MM.1S (cell line): ENCODE measurements around the gene KCND2.

Experiments used
- DNase-seq: peaks from one replicate; pipeline ENCODE4 v3.0.0-alpha.2; 2015
- H2AFZ ChIP-seq: fragments of 300-600 bp; sonication (generic); 2 replicates; pipeline ENCODE4 v1.6.0; 2016; ENCODE audit warnings: antibody characterized with exemption, low read length
- H3F3A ChIP-seq: fragments of 300-600 bp; sonication (generic); 2 replicates; pipeline ENCODE4 v1.6.1; 2016; ENCODE audit warnings: mild to moderate bottlenecking, antibody characterized with exemption, low read length, moderate library complexity, mixed read lengths; ENCODE audit not compliant: insufficient read depth
- H3K27ac ChIP-seq: fragments of 300-600 bp; sonication (generic); 2 replicates; pipeline ENCODE4 v1.5.1; 2016; ENCODE audit warnings: mild to moderate bottlenecking, low read length
- H3K27me3 ChIP-seq: fragments of 300-600 bp; sonication (generic); replicated peaks from 2 replicates; pipeline ENCODE4 v1.6.0; 2016; ENCODE audit warnings: low read length; ENCODE audit not compliant: insufficient read depth
- H3K36me3 ChIP-seq: fragments of 300-600 bp; sonication (generic); replicated peaks from 2 replicates; pipeline ENCODE4 v1.6.1; 2016; ENCODE audit warnings: mild to moderate bottlenecking, low read length, mixed read lengths; ENCODE audit not compliant: insufficient read depth
- H3K4me1 ChIP-seq: fragments of 300-600 bp; sonication (generic); 2 replicates; pipeline ENCODE4 v1.6.1; 2016; ENCODE audit warnings: low read length, mixed read lengths
- H3K4me2 ChIP-seq: fragments of 300-600 bp; sonication (generic); 2 replicates; pipeline ENCODE4 v1.6.0; 2016; ENCODE audit warnings: low read depth, low read length
- H3K4me3 ChIP-seq: fragments of 300-600 bp; sonication (generic); 2 replicates; pipeline ENCODE4 v1.5.1; 2016; ENCODE audit warnings: low read length, mixed read lengths
- H3K79me2 ChIP-seq: fragments of 300-600 bp; sonication (generic); 2 replicates; pipeline ENCODE4 v1.6.1; 2016; ENCODE audit warnings: mixed run types, low read length, mixed read lengths
- H3K9ac ChIP-seq: fragments of 300-600 bp; sonication (generic); 2 replicates; pipeline ENCODE4 v1.6.1; 2016; ENCODE audit warnings: low read length, mixed read lengths
- H3K9me2 ChIP-seq: fragments of 300-600 bp; sonication (generic); replicated peaks from 2 replicates; pipeline ENCODE4 v1.6.1; 2016; ENCODE audit warnings: mild to moderate bottlenecking, low read length, mixed read lengths; ENCODE audit not compliant: insufficient read depth
- H3K9me3 ChIP-seq: fragments of 300-600 bp; sonication (generic); replicated peaks from 2 replicates; pipeline ENCODE4 v1.6.1; 2016; ENCODE audit warnings: mild to moderate bottlenecking, low read length, mixed read lengths; ENCODE audit not compliant: insufficient read depth
- H4K20me1 ChIP-seq: fragments of 300-600 bp; sonication (generic); 2 replicates; pipeline ENCODE4 v1.6.1; 2016; ENCODE audit warnings: mild to moderate bottlenecking, low read length, moderate library complexity, mixed read lengths; ENCODE audit not compliant: insufficient read depth
- EZH2 ChIP-seq: fragments of 300-600 bp; sonication (generic); optimal IDR thresholded peaks from 2 replicates; pipeline ENCODE3; 2017; ENCODE audit warnings: low read depth, mild to moderate bottlenecking, antibody characterized with exemption, low read length, mixed read lengths
- EZH2phosphoT487 ChIP-seq: fragments of 300-600 bp; sonication (generic); IDR thresholded peaks from 2 replicates; pipeline ENCODE4 v1.6.1; 2018; ENCODE audit warnings: antibody characterized with exemption, low read length
- TF ChIP-seq, protein P1 (sequence below): fragments of 300-600 bp; sonication (generic); IDR thresholded peaks from 2 replicates; pipeline ENCODE4 v1.5.1; 2016; ENCODE audit warnings: antibody characterized with exemption, low read length, mixed read lengths

Gene KCND2

DNA sequence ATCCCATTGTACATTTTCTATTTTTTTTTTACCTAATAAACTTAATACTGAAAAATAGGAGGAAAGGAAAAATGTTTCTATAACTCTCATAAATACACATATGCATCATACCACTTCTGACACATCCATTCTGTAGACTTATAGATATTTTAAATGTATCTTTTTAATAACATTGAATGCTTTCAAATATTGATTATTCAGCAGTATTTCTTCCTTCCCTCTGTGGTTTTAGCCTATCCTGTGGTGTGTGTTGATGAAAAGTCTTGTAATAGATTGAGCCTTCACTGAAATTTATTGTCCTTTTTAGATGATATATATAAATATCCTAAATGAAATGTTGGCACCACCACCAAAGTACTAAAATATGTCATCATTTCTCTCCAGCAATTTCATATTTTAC lies 366.9 kb downstream of the KCND2 start:
- H3K4me2 ChIP-seq: no peak overlapping the region
- no peaks in the 10 kb centered on the region for H3K36me3 ChIP-seq
- H3K4me3 ChIP-seq: no peak overlapping the region
- H3K4me1 ChIP-seq: no peaks in the 10 kb centered on the region
- TF ChIP-seq EZH2 (no peak), EZH2phosphoT487 (no peak)
- TF ChIP-seq, protein P1, sequence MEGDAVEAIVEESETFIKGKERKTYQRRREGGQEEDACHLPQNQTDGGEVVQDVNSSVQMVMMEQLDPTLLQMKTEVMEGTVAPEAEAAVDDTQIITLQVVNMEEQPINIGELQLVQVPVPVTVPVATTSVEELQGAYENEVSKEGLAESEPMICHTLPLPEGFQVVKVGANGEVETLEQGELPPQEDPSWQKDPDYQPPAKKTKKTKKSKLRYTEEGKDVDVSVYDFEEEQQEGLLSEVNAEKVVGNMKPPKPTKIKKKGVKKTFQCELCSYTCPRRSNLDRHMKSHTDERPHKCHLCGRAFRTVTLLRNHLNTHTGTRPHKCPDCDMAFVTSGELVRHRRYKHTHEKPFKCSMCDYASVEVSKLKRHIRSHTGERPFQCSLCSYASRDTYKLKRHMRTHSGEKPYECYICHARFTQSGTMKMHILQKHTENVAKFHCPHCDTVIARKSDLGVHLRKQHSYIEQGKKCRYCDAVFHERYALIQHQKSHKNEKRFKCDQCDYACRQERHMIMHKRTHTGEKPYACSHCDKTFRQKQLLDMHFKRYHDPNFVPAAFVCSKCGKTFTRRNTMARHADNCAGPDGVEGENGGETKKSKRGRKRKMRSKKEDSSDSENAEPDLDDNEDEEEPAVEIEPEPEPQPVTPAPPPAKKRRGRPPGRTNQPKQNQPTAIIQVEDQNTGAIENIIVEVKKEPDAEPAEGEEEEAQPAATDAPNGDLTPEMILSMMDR: no peak
- no peaks in the 10 kb centered on the region for H3K27me3 ChIP-seq
- no peaks in the 10 kb centered on the region for H4K20me1 ChIP-seq
- H3K79me2 ChIP-seq: no peaks in the 10 kb centered on the region
- H3K27ac ChIP-seq: no peak overlapping the region
- no peak overlapping the region for H3K9ac ChIP-seq
- no peaks in the 10 kb centered on the region for H3K9me3 ChIP-seq
- no peak for DNase-seq
- H2AFZ ChIP-seq: no peak overlapping the region
- H3K9me2 ChIP-seq: no peaks in the 10 kb centered on the region
- no peaks in the 10 kb centered on the region for H3F3A ChIP-seq

DNA sequence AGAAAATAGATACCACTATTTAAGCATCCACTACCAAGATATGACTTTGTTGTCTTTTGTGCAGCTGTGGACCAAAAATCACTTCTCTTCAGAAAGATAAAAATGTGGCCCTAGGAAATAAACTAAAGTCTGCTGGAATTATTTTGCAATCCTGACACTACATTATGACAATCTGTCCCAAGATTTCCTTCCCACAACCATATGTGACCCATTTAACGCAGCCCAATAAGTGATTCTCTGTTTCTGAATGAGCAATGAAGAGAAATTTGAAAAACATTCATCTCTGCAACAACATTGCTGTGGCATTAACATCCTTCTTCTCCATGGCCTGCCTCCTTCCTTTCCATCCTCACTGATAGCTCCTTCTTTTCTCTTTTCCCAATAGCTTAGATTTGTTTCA lies 373.0 kb downstream of the KCND2 start:
- no peak for DNase-seq
- no peak overlapping the region for H2AFZ ChIP-seq
- H3K9ac ChIP-seq: no peak overlapping the region
- no peak overlapping the region for H3K4me2 ChIP-seq
- no peaks in the 10 kb centered on the region for H3K36me3 ChIP-seq
- no peaks in the 10 kb centered on the region for H3K9me3 ChIP-seq
- no peaks in the 10 kb centered on the region for H3K9me2 ChIP-seq
- TF ChIP-seq EZH2: no peak
- no peak for TF ChIP-seq EZH2phosphoT487
- TF ChIP-seq, protein P1: no peak
- no peak overlapping the region for H3K4me3 ChIP-seq
- H3K79me2 ChIP-seq: no peaks in the 10 kb centered on the region
- H3K27ac ChIP-seq: no peak overlapping the region
- H3K4me1 ChIP-seq: no peaks in the 10 kb centered on the region
- H4K20me1 ChIP-seq: no peaks in the 10 kb centered on the region
- no peaks in the 10 kb centered on the region for H3F3A ChIP-seq
- H3K27me3 ChIP-seq: no peaks in the 10 kb centered on the region

GRCh38 chr7:120654241-120654640 lies 381.3 kb downstream of the KCND2 start:
- TF ChIP-seq EZH2 (no peak), EZH2phosphoT487 (no peak)
- TF ChIP-seq, protein P1: no peak
- DNase-seq: no peak
- no peaks in the 10 kb centered on the region for H3K9me2 ChIP-seq
- H3K27me3 ChIP-seq: no peaks in the 10 kb centered on the region
- no peaks in the 10 kb centered on the region for H3K4me1 ChIP-seq
- no peaks in the 10 kb centered on the region for H3K36me3 ChIP-seq
- H3K27ac ChIP-seq: no peak overlapping the region
- no peak overlapping the region for H3K9ac ChIP-seq
- no peak overlapping the region for H3K4me2 ChIP-seq
- H3K4me3 ChIP-seq: no peak overlapping the region
- H4K20me1 ChIP-seq: no peaks in the 10 kb centered on the region
- no peak overlapping the region for H2AFZ ChIP-seq
- H3K9me3 ChIP-seq: no peaks in the 10 kb centered on the region
- no peaks in the 10 kb centered on the region for H3K79me2 ChIP-seq
- H3F3A ChIP-seq: no peaks in the 10 kb centered on the region
